Effector CD8-positive, alpha-beta T cell (primary cell): ENCODE measurements around the gene ZFP36L1.

Experiments
- DNase-seq: peaks from one replicate; lab custom pipeline; 2025; lab: John Stamatoyannopoulos, UW
- total RNA-seq, 4 experiments: gene quantifications; one replicate each; lab custom pipeline; 2026; lab: John Stamatoyannopoulos, UW

The ZFP36L1 gene
- 88.0 to 171 (median 128) reads per million in 4 experiments for total RNA-seq

GRCh38 chr14:68792979-68793733 is at the start of gene ZFP36L1:
Gene ZFP36L1, minus strand, starts transcription at chr14:68793067. Its CDS starts 129 bp downstream, at chr14:68792938.
- DNase-seq, result peak; percentile 92

GRCh38 chr14:68842298-68842697 is 49.4 kb upstream of the ZFP36L1 start:
- DNase-seq, result no peak

GRCh38 chr14:68841016-68841809 is 48.3 kb upstream of the ZFP36L1 start:
- no peak for DNase-seq

- DNase-seq, result no peak
Measured at GRCh38 chr14:68840454-68840853, 47.6 kb upstream of the ZFP36L1 start.

GRCh38 chr14:68836082-68836481 is 43.2 kb upstream of the ZFP36L1 start:
- DNase-seq, result no peak

- DNase-seq, result no peak
Measured at GRCh38 chr14:68834816-68835215, 41.9 kb upstream of the ZFP36L1 start.

- DNase-seq, result no peak
Measured at GRCh38 chr14:68828698-68829097, 35.8 kb upstream of the ZFP36L1 start.

GRCh38 chr14:68825729-68826128 is 32.9 kb upstream of the ZFP36L1 start:
- DNase-seq, result no peak

GRCh38 chr14:68824517-68825347 is 31.9 kb upstream of the ZFP36L1 start:
- no peak for DNase-seq

GRCh38 chr14:68824207-68824516 is 31.3 kb upstream of the ZFP36L1 start:
- DNase-seq, result no peak

GRCh38 chr14:68823434-68824206 is 30.8 kb upstream of the ZFP36L1 start:
- DNase-seq, result no peak

- DNase-seq, result no peak
Measured at GRCh38 chr14:68822926-68823325, 30.1 kb upstream of the ZFP36L1 start.

GRCh38 chr14:68822132-68822651 is 29.3 kb upstream of the ZFP36L1 start:
- no peak for DNase-seq

GRCh38 chr14:68820999-68821683 is 28.3 kb upstream of the ZFP36L1 start:
- no peak for DNase-seq

GRCh38 chr14:68820536-68820935 is 27.7 kb upstream of the ZFP36L1 start:
- DNase-seq, result no peak

- DNase-seq, result no peak
Measured at GRCh38 chr14:68820119-68820518, 27.3 kb upstream of the ZFP36L1 start.

GRCh38 chr14:68819260-68819691 is 26.4 kb upstream of the ZFP36L1 start:
- DNase-seq, result no peak

GRCh38 chr14:68817506-68818212 is 24.8 kb upstream of the ZFP36L1 start:
- DNase-seq, result no peak

GRCh38 chr14:68816943-68817430 is 24.1 kb upstream of the ZFP36L1 start:
- no peak for DNase-seq
